Loucy (cell line): ENCODE results near the gene SREK1IP1.

Experiments
- CTCF ChIP-seq: fragments of 200-600 bp; sonication (generic); conservative IDR thresholded peaks from 2 replicates; pipeline ENCODE4 v1.5.1; 2014; ENCODE audit warnings: mild to moderate bottlenecking, antibody characterized with exemption, low read length
- EZH2phosphoT487 ChIP-seq: fragments of 200-600 bp; IDR thresholded peaks from 2 replicates; pipeline ENCODE4 v1.6.1; 2018; ENCODE audit warnings: antibody characterized with exemption, mild to moderate bottlenecking, moderate library complexity, borderline replicate concordance

DNA sequence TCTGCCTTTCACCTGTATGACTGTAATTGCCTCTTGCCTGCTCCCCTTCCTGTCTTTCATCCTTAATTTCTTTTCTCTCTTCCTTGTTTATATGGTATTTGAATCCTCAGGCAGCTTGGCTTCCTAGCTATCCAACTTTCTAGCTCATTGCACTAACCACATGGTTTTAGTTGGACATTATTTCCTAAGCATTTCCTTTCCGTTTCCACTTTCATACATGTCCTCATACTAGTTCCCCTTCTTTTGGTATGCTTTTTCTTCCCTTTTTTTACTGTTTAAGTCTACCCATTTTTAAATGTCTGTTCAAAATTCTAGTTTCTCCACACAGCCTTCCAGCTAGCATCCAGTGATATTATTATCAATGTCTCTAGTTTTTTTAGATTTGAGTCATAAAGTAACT lies 6.8 kb upstream of the SREK1IP1 start:
- no peak for TF ChIP-seq CTCF
- no peak for TF ChIP-seq EZH2phosphoT487
